SK-N-MC (cell line): ENCODE data around the gene C17orf107.
"Not testable (repeated sequence)": the region's sequence is repeated elsewhere in the genome, so short reads cannot be mapped to it uniquely, and the experiment has no call there.

Source experiments
- DNase-seq: peaks from one replicate; pipeline ENCODE4 v3.0.0-alpha.2; 2011; ENCODE audit warnings: low read depth, low spot score
- H3K27ac ChIP-seq: fragments of 200-600 bp; sonication (generic); 2 replicates; pipeline ENCODE4 v1.5.1; 2016; ENCODE audit warnings: mixed run types
- H3K36me3 ChIP-seq: fragments of 200-600 bp; sonication (generic); 2 replicates; pipeline ENCODE4 v1.6.1; 2017; ENCODE audit warnings: antibody characterized with exemption, low read length, mixed read lengths; ENCODE audit not compliant: insufficient read depth
- H3K4me3 ChIP-seq: fragments of 200-600 bp; sonication (generic); 2 replicates; pipeline ENCODE4 v1.5.1; 2016
- H3K9ac ChIP-seq: fragments of 200-600 bp; sonication (generic); 2 replicates; pipeline ENCODE4 v1.8.0; 2017; ENCODE audit warnings: mixed run types, mixed read lengths; ENCODE audit not compliant: insufficient read length
- H3K9me3 ChIP-seq: fragments of 200-600 bp; sonication (generic); 2 replicates; pipeline ENCODE4 v1.6.1; 2017; ENCODE audit warnings: low read depth, mild to moderate bottlenecking, antibody characterized with exemption, low read length, moderate library complexity, mixed read lengths
- EZH2 ChIP-seq: fragments of 200-600 bp; sonication (generic); IDR thresholded peaks from one replicate; pipeline ENCODE4 v1.6.1; 2017; ENCODE audit warnings: antibody characterized with exemption
- FOXP2 ChIP-seq: optimal IDR thresholded peaks from 2 replicates; pipeline ENCODE3; 2011; ENCODE audit warnings: mild to moderate bottlenecking, moderate library complexity; ENCODE audit not compliant: insufficient read depth; ENCODE audit errors: extremely low read length, control extremely low read depth
- POLR2AphosphoS5 ChIP-seq: IDR thresholded peaks from 2 replicates; pipeline ENCODE4 v1.6.1; 2012; ENCODE audit warnings: mild to moderate bottlenecking, low read depth, low read length, borderline replicate concordance

C17orf107 gene

GRCh38 chr17:4919511-4920047 lies 20.2 kb downstream of the C17orf107 start:
- no peak overlapping the region for H3K9ac ChIP-seq
- H3K9me3 ChIP-seq: no peaks in the 10 kb centered on the region
- H3K27ac ChIP-seq: no peak overlapping the region
- DNase-seq: no peak
- no peak for TF ChIP-seq POLR2AphosphoS5
- no peak for TF ChIP-seq EZH2
- TF ChIP-seq FOXP2: no peak
- H3K36me3 ChIP-seq: no peaks in the 10 kb centered on the region
- no peak overlapping the region for H3K4me3 ChIP-seq

GRCh38 chr17:4920351-4921048 lies 21.2 kb downstream of the C17orf107 start:
- DNase-seq: no peak
- Histone ChIP-seq H3K36me3 (no peaks in the 10 kb centered on the region), H3K9ac (no peak overlapping the region), H3K27ac (no peak overlapping the region), H3K4me3 (no peak overlapping the region), H3K9me3 (no peaks in the 10 kb centered on the region)
- no peak for TF ChIP-seq EZH2
- no peak for TF ChIP-seq POLR2AphosphoS5
- no peak for TF ChIP-seq FOXP2

GRCh38 chr17:4921320-4921719 lies 22.0 kb downstream of the C17orf107 start:
- TF ChIP-seq EZH2: no peak
- no peak for TF ChIP-seq FOXP2
- no peak for TF ChIP-seq POLR2AphosphoS5
- no peak overlapping the region for H3K4me3 ChIP-seq
- no peaks in the 10 kb centered on the region for H3K36me3 ChIP-seq
- no peak for DNase-seq
- H3K9ac ChIP-seq: no peak overlapping the region
- H3K9me3 ChIP-seq: no peaks in the 10 kb centered on the region
- no peak overlapping the region for H3K27ac ChIP-seq

GRCh38 chr17:4926577-4927335 lies 27.4 kb downstream of the C17orf107 start:
- H3K9ac ChIP-seq, DNase-seq, H3K9me3 ChIP-seq, H3K4me3 ChIP-seq, H3K27ac ChIP-seq, H3K36me3 ChIP-seq: not testable (repeated sequence)

- H3K9me3 ChIP-seq: no peaks in the 10 kb centered on the region
- DNase-seq: no peak
- no peak overlapping the region for H3K27ac ChIP-seq
- H3K36me3 ChIP-seq: no peaks in the 10 kb centered on the region
- TF ChIP-seq POLR2AphosphoS5 (no peak), FOXP2 (no peak), EZH2 (no peak)
- no peak overlapping the region for H3K4me3 ChIP-seq
- H3K9ac ChIP-seq: no peak overlapping the region
Measured at GRCh38 chr17:4928881-4929280, 29.5 kb downstream of the C17orf107 start.

- H3K27ac ChIP-seq: no peak within 1 kb of the TSS
- no peak for TF ChIP-seq POLR2AphosphoS5
- TF ChIP-seq EZH2: no peak
- TF ChIP-seq FOXP2: no peak
- no peak within 1 kb of the TSS for H3K4me3 ChIP-seq
- H3K9me3 ChIP-seq: no peaks in the 10 kb centered on the region
- peaks cover 5% of the 10 kb centered on the region; the same call in 1 of the 2 replicates for H3K36me3 ChIP-seq
- no peak for DNase-seq
- no peak within 1 kb of the TSS for H3K9ac ChIP-seq
Measured at GRCh38 chr17:4931963-4932362, 32.6 kb downstream of the C17orf107 start, which contains the start of gene GP1BA. Gene GP1BA (plus strand): TSS chr17:4932277. CDS start chr17:4932605, 328 bp downstream.

- Histone ChIP-seq H3K36me3 (peaks cover 12% of the 10 kb centered on the region; the same call in 1 of the 2 replicates), H3K9me3 (no peaks in the 10 kb centered on the region), H3K9ac (no peak overlapping the region), H3K4me3 (no peak overlapping the region), H3K27ac (no peak overlapping the region)
- no peak for TF ChIP-seq FOXP2
- TF ChIP-seq EZH2: no peak
- TF ChIP-seq POLR2AphosphoS5: no peak
- DNase-seq: no peak
Measured at GRCh38 chr17:4932756-4933155, 33.4 kb downstream of the C17orf107 start.

- no peak overlapping the region for H3K27ac ChIP-seq
- H3K4me3 ChIP-seq: no peak overlapping the region
- H3K36me3 ChIP-seq: peaks cover 20% of the 10 kb centered on the region; the same call in 1 of the 2 replicates
- TF ChIP-seq POLR2AphosphoS5: no peak
- TF ChIP-seq EZH2: no peak
- no peak for TF ChIP-seq FOXP2
- H3K9me3 ChIP-seq: no peaks in the 10 kb centered on the region
- DNase-seq: no peak
- H3K9ac ChIP-seq: no peak overlapping the region
Measured at GRCh38 chr17:4933646-4934045, 34.3 kb downstream of the C17orf107 start.
